GM18498 (cell line): ENCODE data around the gene TXNDC5.
"Not testable (repeated sequence)": the region's sequence is repeated elsewhere in the genome, so short reads cannot be mapped to it uniquely, and the experiment has no call there.

Experiments
- ATAC-seq: cut with Tn5 transposase; IDR thresholded peaks from one replicate; pipeline ENCODE4 v1.9.1; 2021; ENCODE audit warnings: mild to moderate bottlenecking, moderate library complexity; ENCODE audit not compliant: unreplicated experiment

Gene TXNDC5

DNA sequence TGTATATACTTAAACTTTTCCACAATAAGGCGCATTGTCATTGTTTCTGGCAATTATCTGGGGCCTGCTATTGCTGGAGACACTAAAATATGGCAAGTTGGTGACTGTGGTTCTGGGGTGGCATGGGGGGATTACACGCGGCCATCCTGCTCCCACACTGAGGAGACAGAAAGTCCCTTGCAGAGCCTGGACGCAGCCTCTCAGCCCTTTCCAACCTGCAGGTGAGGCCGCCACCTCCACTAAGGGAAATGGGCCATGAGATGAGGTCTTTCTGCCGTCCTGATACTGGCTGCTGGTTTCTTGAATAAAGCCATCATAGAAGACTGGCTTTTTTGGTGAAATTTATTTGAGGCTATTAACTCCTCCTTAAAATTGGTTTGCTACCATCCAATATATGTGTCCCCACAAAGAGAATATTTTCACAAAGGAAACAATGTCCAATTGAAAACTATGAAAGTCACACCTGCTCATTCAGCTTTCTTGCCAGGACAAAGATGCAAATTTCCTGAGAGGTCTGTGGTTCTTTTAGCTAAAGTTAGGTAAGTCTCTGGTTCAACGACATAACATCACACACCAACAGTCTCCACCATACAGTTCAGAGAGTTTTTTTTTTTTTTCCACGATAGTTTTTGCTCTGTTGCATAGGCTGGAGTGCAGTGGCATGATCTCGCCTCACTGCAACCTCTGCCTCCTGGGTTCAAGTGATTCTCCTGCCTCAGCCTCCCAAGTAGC lies 13.0 kb downstream of the TXNDC5 start:
- ATAC-seq, result peak; percentile 66

- no peak for ATAC-seq
These were observed 14.1 kb downstream of the TXNDC5 start for GRCh38 chr6:7896465-7896987.

GRCh38 chr6:7895125-7895423 lies 15.5 kb downstream of the TXNDC5 start:
- no peak for ATAC-seq

DNA sequence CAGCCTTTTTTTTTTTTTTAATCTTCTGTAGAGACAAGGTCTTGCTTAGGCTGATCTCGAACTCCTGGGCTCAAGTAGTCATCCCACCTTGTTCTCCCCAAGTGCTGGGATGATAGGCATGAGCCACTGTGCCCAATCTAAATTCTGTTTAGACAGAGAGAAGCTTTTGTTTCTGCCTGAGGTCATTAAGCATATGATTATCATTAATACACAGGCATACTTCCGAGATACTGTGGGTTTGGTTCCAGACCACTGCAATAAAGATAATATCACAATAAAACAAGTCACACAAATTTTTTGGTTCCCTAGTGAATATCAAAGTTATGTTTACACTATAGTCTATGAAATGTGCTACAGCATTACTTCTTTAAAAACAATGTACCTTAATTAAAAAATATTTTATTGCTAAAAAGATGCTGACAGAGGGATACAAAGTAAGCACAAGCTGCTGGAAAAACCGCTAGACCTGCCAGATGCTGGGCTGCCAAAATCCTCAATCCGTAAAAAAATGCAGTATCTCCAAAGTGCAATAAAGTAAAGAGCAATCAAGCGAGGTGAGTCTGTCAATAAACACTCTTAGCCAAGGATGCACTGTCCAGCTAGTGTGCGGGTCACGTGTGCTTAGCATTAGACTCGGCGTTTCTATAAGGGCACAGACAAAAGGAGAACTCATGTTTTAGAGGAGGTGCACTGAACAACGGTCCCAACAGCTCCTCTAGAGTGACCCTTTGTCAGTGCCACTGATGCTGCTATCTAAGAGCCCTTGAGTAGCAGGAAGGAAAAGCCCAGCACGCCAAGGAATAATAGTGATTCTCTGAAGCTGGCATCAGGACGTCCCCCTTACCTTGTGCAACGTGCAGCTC lies 16.1 kb downstream of the TXNDC5 start:
- no peak for ATAC-seq

- no peak for ATAC-seq
These were observed 17.2 kb downstream of the TXNDC5 start for GRCh38 chr6:7893342-7893741.

- ATAC-seq, result not testable (repeated sequence)
These were observed 18.2 kb downstream of the TXNDC5 start for GRCh38 chr6:7892367-7892766.

DNA sequence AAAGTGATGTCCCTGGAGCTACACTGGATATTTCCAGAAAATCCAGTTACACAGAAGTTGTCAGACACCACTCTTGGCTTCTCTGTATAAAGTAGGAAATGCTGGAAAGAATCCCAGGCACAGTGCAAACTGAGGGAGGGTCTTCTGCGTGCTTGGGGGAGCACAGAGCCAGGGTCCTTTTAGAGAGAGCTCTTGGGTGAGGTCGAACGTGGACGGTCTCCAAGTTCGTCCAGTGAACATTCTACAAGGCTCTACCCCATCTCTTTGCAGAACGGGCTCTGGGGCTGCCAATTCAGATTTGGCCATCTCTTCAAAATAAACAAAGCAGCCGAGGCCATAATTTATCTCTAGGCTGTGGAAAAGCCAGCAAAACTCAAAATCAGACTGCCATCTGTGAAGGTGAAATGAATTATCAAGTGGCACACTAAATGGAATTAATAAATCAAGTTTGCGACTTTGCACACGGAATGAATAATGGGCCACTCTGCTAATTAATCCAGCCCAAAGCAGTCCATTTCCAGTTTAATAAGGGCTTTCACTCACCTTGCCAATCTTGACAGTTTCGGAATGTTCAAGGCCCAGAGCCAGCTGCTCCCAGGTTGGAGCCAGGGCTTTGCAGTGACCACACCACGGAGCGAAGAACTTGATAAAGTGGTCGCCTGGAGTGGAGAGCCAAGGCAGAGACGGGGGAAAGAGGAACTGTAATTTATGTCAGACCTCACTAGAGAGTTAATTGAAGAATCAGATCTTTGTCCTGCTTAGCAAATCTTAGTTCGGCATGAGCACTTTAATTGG lies 19.3 kb downstream of the TXNDC5 start:
- no peak for ATAC-seq

DNA sequence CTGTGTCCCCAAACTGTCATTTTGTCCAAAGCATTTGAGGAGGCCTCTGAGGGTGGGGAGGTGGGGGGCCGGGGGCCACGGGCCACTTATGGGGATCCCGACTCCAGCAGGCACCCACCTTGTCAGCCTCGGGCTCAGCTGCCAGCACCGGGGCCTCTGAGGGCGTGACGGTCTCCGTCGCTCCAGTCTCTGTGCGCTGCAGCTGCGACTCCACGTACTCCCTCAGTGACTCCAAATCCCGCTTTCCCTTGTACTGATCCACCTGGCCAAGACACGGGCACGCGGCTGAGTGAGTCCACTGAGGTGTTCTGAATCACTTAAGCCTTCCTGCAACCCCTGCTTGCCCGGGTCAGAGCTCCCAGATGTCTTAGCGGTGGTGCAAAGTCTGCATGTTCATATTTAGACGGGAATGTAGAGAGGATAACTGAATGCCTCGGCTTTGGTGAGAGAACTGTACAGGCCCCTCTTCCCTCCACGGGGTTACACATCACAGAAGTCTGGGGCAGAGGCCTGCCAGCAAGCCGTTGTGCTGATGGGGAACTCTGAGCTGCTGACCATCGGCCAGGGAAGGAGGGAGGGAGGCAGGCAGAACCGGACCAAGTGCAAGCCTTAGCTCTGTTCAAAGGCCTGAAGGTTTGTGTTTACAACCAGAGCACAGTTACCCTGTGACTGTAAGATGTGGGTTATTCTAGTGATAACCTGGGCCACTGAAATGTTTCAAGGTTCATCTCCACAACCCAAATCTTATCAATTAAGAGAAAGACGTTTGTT lies 21.8 kb downstream of the TXNDC5 start:
- ATAC-seq, result no peak

DNA sequence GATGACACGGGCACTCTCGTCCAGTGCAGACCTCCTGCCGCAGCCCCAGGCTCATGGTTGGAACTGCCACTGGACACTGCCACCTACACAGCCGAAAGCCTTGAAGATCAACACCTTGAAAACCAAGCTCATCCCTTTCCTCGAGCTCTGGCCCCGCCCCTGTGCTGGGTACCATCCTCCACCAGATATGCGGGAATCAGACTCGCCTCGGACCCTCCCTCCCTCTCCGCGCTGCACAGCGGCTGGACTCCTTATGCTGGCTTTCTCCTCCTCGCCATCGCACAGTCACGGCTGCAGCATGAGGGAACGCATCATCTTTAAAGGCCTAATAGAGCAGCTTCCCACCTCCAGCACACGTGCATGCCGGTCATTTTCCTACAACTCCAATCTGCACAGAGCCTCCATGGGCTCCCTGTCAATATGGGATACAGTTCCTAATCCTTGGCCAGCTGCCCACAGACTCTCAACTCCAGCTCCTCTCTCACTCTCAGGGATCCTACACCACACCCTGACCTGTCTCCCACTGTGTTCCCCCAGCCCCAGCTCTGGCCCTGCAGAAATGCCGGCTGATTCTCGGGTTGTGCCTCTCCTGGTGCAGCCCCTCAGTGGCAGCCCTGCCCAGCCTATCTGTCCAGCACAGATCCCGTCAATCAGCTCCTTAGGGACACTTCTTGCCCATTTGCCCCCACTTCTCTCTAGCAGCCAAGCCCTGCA lies 23.2 kb downstream of the TXNDC5 start:
- no peak for ATAC-seq

DNA sequence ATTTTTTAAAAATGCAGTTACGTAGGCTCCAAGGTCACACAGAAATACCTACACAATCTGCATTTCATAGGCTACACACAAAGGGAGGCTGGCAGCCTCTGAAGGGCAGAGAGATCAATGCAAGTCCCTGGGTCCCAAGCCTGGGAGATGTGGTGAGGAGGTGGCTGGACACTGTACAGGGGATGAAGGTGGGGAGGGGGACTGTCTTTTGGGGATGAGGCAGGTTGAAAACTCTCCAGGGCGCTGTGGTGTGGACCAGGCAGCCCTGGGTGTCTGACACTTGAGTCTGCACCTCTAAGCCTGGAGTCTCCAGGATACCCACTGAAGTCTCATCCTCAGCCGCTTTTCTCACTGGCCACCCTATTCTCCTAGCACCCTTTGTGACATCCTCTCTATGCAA lies 24.5 kb downstream of the TXNDC5 start:
- no peak for ATAC-seq

- ATAC-seq, result no peak
These were observed 27.2 kb downstream of the TXNDC5 start for GRCh38 chr6:7883381-7883780.

DNA sequence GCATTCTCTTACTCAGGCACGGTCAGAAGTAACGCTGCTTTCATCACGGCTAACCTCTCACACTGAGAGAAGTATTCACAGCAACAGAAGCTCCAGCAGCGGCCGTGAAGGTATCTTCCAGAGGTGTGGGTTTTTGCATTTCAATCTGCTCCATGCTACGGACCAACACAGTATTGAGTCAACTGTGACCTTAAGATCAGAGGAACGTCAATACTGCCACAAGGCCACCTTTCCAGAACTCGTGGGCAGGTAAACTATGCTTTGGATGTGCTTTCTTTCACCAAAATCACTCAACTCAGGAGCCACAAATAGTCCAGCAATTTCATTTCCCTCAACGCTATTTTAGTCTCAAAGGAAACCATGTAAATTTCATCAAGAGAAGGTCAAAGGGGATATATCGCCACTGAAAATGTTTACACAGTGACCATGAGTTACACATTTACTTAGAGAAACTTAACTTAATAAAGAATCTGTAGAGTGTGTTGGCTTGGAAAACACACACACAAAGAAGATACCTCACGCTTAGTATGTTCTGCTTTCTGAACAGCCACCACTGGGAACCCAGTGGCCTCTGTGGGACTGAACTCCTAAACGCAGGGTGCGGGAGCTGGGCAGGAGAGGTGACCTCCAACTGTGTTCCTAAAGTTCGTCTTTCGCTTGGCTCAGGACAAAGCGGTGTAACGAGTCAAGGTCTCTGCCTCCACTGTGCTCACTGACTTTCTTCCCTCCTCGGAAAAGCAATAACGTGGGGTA lies 27.9 kb downstream of the TXNDC5 start:
- ATAC-seq, result no peak

GRCh38 chr6:7881765-7882500 lies 28.7 kb downstream of the TXNDC5 start:
- no peak for ATAC-seq

- ATAC-seq, result no peak
These were observed 29.9 kb downstream of the TXNDC5 start for GRCh38 chr6:7880718-7881107.

- no peak for ATAC-seq
These were observed 30.4 kb downstream of the TXNDC5 start for GRCh38 chr6:7879980-7880717.

- ATAC-seq, result no peak
These were observed 31.0 kb downstream of the TXNDC5 start for GRCh38 chr6:7879579-7879978.

- ATAC-seq, result no peak
These were observed 31.5 kb downstream of the TXNDC5 start for GRCh38 chr6:7879043-7879442.

DNA sequence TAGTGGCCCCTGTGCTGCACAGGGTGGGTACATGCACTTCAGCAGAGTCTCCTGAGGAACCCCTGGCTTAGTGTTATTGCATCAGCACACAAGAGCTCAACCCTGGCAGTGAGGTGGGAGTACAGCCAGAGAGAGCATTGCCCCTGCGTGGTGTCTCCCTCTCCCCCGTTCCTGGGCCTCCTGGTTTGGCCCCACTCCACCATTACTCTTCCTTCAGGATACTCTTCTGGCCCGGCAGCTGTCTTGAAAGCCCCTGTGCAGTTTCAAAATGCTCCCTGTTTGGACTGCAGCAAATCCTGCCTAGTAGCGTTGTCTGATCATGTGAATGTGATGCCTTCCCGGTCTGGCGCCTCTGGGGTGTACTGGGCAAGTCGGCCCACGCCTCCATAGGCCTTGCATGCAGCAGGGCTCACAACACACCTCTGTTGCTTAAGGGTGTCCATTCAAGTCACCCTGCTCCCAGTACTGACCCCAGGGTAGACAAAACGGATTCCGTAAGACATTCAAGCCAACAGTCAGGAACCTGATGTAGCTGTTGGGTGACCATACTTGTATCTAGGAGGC lies 32.1 kb downstream of the TXNDC5 start:
- ATAC-seq, result no peak
